ENCODE measurements around the gene VCX2.
"Not testable (repeated sequence)": the region's sequence is repeated elsewhere in the genome, so short reads cannot be mapped to it uniquely, and the experiment has no call there.

Gene VCX2

DNA sequence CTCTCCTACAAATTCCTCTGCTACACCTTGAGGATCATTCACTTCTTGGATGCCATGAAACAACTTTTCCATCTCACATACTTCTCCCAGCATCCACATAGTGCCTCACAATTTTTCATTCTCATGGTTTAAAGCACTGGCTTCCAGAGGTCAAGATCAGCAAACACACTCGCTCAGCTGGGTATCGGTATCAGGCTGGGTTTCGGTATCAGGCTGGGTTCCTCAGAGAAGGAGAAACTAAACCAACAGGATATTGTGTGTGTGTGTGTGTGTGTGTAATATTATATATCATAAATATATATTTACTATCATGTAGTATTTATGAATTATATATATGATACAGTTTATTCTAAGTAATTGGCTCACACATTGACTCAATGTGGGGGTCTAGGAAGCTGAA is at the start of gene VCX2:
TSS of gene VCX2 (minus strand) at position 99 of the 400 bp plus-strand sequence. CDS start 624 bp downstream, outside the sequence.
- DNase-seq = not testable (repeated sequence)

GRCh38 chrX:8204943-8205342 is 33.9 kb upstream of the VCX2 start:
- DNase-seq = no peak

- DNase-seq = no peak
These were observed 33.3 kb upstream of the VCX2 start for GRCh38 chrX:8204169-8204935.

- no peak for DNase-seq
These were observed 30.8 kb upstream of the VCX2 start for GRCh38 chrX:8201896-8202331.

DNA sequence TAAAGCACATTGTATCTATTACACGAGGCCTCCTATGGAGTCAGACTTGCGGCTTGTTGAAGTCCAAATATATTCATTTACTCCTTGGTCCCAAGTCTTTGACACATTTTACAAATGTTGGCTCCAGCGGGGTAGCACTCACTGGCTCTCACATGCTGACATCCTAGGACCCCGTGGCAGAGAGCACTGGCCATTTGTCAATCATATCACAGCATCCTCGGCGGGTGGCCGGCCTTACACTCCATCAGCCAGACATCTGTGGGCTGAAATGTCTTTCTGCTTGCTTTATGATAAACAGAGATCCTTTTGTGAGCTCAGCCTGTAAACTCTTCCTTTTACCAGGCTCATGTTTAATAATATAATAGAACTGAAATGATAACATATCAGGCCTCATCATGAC is 25.7 kb upstream of the VCX2 start:
- no peak for DNase-seq

DNA sequence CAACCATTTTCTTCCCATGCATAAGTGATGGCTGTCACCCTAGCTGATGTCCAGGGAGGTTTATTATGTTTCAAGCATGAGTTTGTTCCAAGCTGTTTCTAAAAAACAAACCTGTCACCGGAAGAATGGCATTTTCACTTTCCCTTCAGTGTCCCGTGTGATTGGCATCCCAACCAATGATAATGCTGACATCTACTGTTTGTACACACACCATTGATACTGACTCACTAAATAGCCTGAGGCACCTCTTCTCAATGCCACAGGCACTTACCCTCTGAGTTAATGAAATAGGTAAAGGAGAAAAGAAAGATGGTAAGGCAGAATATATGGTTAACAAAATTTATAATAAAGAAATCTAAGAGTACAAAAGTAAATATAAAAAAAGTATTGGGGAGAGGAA is 23.1 kb upstream of the VCX2 start:
- DNase-seq = no peak

GRCh38 chrX:8192276-8192675 is 21.2 kb upstream of the VCX2 start:
- no peak for DNase-seq

DNA sequence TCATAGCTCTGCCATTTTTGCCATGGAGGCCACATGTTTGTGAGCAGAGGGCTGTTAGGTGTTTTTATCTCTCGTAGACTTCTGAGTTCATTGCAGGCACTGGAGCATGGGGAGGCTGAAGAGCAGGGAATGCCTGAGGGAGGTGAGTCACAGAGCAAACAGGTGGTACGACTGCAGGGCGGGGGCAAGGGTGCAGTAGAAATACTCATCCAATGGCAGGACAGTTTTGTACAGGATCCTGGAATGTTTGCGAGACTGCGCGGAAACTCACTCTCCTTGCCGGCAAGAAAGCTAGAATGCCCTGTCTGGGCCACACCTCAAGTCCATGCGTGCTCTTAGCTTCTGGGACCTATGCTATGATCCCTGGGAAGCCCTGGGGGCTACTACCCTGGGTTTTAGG is 20.0 kb upstream of the VCX2 start:
- DNase-seq = no peak

GRCh38 chrX:8190341-8190830 is 19.3 kb upstream of the VCX2 start:
- DNase-seq = no peak

DNA sequence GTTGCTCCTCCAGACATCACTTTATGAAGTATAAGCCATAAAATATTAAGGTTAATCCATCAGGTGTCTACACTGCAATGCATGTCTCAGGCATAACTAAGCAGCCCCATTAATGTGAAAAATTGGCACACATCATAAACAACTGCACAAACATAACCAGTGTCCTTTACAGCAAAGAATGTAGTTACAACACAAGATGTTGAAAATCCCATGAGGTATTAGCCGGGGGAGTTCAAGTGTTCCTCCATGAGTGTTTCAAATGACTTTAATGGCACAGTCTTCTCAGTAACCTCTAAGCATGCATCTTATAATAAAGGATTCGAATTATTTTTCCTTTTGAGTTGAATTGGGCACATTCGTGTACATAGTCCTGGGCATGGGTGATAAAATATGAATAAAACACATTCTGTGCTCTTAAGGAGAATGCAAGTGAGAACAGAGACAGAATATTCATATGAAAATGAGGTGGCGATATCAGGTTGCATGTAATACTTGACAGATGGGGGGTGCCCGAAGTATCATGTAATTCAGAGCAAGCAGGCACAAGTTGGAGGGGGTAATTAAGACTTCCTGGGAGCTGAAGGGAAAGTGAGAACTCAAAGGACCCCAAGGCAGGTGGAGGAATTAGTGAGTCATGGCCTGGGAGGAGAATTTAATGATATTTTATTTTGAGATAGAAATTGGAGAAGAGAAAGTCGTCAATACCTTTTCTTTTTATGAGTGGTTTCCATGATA is 18.2 kb upstream of the VCX2 start:
- DNase-seq = no peak

DNA sequence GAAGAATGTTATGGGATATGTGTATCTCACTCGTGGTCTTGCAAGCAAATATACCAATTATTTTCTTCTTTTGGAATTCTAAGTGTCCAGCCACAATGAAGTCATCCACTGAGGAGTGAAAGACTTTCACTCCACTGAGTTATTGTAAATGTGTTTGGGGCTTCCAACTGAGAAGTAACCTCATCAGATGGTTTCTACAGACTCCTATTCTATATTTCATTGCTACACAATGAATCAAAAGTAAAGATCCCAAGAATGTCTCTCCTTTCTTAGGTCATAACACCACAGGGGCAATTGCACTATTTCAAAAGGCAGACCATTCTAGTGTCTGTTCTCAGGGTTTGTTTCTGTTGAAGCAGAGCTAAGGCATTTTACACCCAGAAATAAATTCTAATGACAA is 12.3 kb upstream of the VCX2 start:
- DNase-seq = no peak

DNA sequence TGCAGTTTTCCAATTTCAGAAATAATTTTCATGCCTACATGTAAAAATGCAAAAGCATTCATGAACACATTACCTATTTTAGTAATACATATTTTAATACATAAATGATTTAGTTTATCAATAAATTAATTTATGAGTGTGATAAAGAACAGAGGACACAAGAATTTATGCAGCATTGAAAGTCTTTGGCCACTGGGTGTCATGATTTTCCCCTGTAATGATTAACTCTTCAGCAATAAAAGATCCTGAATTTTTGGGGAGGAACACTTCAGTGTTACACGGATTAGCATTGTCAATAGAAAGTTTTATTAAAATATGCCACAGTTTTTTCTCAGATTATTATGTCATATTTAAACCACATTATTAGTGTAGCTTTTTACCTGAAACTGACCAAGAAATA is 8.6 kb upstream of the VCX2 start:
- DNase-seq = no peak

GRCh38 chrX:8154011-8154410 is 17.1 kb downstream of the VCX2 start:
- DNase-seq = not testable (repeated sequence)

- DNase-seq = no peak
These were observed 23.8 kb downstream of the VCX2 start for GRCh38 chrX:8147226-8147625.

- DNase-seq = no peak
These were observed 26.1 kb downstream of the VCX2 start for GRCh38 chrX:8144925-8145324.

- no peak for DNase-seq
These were observed 29.2 kb downstream of the VCX2 start for GRCh38 chrX:8141896-8142295.

DNA sequence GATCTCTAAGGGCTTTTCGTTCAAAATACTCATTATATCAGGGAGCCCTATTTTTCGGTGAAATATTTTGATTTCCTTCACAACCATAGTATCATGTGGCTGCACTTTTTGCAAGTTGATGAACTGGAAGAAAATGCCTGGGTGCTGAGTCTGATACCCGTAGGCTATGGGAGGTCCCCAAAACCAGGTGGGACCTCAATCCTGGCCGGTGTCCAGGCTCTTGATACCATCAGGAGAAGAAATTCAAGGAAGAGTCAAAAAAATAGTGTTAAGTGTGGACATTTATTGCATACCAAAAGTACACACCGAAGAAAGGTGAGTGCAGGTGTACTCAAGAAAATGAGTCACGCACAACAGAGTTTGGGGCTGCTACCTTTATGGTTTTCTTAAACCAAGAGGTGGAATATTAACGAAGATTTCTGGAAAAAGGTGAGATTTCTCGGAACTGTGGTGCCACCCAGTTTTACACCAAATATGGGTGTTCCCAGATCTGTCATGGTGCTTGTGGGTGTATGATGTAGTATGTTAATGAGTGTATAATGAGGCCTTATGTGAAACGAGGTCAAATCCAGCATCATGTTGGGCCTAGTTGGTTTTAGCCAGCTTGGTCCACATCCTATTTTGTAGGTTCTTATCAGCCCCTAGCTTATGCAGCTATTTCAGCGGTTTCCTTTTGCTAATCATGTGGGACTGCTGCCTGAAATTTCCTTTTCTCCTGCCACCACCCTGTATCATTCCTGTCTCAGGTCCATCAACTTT is 29.9 kb downstream of the VCX2 start:
- no peak for DNase-seq

DNA sequence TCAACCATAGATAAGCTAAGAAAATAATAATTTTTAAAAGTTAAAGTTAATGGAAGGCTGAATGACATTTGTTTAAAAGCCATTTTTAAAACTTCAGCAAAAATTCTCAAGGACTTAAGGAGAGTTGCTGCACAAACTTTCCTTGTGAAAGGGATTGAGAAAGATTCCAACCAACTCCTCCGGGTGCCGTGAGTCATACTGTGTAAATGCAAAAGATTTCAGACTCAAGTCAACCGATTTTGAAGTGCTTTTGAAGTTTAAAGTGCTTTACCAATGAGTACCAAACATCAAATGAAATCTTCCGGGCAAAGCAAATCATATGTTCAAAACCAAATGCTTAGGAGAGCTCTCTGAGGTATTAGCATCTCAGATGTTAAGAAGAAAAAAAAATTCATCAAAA is 31.4 kb downstream of the VCX2 start:
- no peak for DNase-seq

DNA sequence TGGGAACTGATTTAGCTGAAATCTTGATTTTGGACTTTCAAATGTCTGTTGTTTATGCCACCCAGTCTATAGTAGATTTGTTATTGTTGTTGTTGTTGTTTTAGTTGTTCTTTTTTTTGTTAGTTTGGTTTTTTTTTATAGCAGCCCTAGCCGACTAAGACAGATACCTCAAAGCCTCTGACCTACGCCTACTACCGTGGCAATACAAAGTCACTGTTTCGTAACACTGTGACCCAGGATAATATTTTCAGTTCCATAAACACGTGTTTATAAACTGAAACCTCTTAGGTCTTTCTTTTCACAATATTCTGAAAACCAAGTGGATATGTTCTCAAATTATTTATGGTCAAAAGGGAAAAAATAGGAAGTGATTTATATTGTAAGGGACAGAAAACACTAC is 32.8 kb downstream of the VCX2 start:
- no peak for DNase-seq

DNA sequence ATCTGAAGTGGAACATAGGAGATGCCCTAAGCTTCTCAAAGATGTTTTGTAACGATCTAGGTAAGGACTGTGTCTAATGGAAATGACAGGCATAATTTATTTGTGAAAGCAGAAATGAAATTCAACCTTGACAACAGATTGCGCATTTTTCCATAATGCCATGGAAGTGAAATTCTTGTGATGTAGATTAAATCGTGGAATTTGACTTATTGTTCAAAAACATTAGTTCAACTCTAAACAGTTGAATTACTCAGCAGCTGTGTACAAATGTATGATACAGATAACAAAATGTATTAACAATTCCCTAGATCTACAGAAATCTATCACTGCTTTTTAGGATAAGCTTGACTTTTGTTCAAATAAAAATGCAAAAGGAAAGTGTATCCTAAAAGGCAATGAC is 44.4 kb downstream of the VCX2 start:
- no peak for DNase-seq

- DNase-seq = no peak
These were observed 45.0 kb downstream of the VCX2 start for GRCh38 chrX:8126092-8126491.

- DNase-seq = no peak
These were observed 45.5 kb downstream of the VCX2 start for GRCh38 chrX:8125566-8125965.

DNA sequence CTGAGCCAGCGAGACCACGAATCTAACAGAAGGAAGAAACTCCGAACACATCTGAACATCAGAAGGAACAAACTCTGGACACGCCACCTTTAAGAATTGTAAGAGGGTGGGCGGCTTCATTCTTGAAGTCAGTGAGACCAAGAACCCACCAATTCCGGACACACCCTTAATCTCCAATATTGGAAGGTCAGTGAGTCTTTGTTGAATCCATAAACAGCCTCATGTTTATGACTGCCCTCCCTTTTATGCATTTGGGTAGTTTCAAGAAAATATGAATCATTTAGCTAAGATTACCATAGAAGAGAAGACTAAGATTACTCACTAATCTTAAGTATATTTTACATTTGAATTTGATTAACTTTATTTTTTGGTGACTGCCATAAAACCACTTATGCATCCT is 48.5 kb downstream of the VCX2 start:
- no peak for DNase-seq

- DNase-seq = not testable (repeated sequence)
These were observed 49.7 kb downstream of the VCX2 start for GRCh38 chrX:8121391-8121790.
